Dedifferentiated amniotic fluid mesenchymal stem cell (primary cell): Measurements from ENCODE around the gene AJM1.
"Not testable (repeated sequence)": the region's sequence is repeated elsewhere in the genome, so short reads cannot be mapped to it uniquely, and the experiment has no call there.

ENCODE experiments used
- DNase-seq: peaks from one replicate; pipeline ENCODE4 v3.0.0-alpha.2; 2016; ENCODE audit errors: extremely low spot score

The AJM1 gene

GRCh38 chr9:136831720-136832104 lies 10.6 kb upstream of the AJM1 start:
- DNase-seq, result no peak

GRCh38 chr9:136832581-136832980 lies 9.7 kb upstream of the AJM1 start:
- no peak for DNase-seq

GRCh38 chr9:136833381-136834048 lies 8.8 kb upstream of the AJM1 start:
- DNase-seq, result not testable (repeated sequence)

GRCh38 chr9:136835162-136835931 lies 6.9 kb upstream of the AJM1 start:
- no peak for DNase-seq

GRCh38 chr9:136835932-136836904 lies 6.1 kb upstream of the AJM1 start:
- DNase-seq, result no peak

- DNase-seq, result no peak
Measured at GRCh38 chr9:136837146-136837855, 5.0 kb upstream of the AJM1 start.

GRCh38 chr9:136837856-136838277 lies 4.4 kb upstream of the AJM1 start:
- DNase-seq, result not testable (repeated sequence)

GRCh38 chr9:136838314-136839228 lies 3.7 kb upstream of the AJM1 start:
- DNase-seq, result no peak

GRCh38 chr9:136839229-136840139 lies 2.8 kb upstream of the AJM1 start:
- no peak for DNase-seq

GRCh38 chr9:136840140-136840876 lies 2.0 kb upstream of the AJM1 start:
- DNase-seq, result no peak

GRCh38 chr9:136840877-136841645 lies 1.2 kb upstream of the AJM1 start:
- DNase-seq, result no peak

GRCh38 chr9:136841646-136842379 lies 465 bp upstream of the AJM1 start:
- not testable (repeated sequence) for DNase-seq

- DNase-seq, result not testable (repeated sequence)
Measured at GRCh38 chr9:136843159-136843800, 1.0 kb downstream of the AJM1 start.

GRCh38 chr9:136843801-136844740 lies 1.8 kb downstream of the AJM1 start:
- DNase-seq, result not testable (repeated sequence)

- no peak for DNase-seq
Measured at GRCh38 chr9:136844761-136845464, 2.6 kb downstream of the AJM1 start.
